A549 (cell line): ENCODE results near the gene HOXA10.

Experiments used
- CTCF ChIP-seq: fragments of >200 bp; sonication (Bioruptor Twin); formaldehyde crosslinking; IDR thresholded peaks from 3 replicates; pipeline ENCODE4 v1.5.1; 2016
- NFE2L2 ChIP-seq: fragments of 150-350 bp; conservative IDR thresholded peaks from 2 replicates; pipeline ENCODE4 v1.6.1; 2014; ENCODE audit warnings: low read length
- TP53 ChIP-seq: fragments of 250-450 bp; sonication (Bioruptor Pico); IDR thresholded peaks from 2 replicates; pipeline ENCODE4 v1.5.0; 2021; ENCODE audit warnings: mild to moderate bottlenecking, moderate library complexity

DNA sequence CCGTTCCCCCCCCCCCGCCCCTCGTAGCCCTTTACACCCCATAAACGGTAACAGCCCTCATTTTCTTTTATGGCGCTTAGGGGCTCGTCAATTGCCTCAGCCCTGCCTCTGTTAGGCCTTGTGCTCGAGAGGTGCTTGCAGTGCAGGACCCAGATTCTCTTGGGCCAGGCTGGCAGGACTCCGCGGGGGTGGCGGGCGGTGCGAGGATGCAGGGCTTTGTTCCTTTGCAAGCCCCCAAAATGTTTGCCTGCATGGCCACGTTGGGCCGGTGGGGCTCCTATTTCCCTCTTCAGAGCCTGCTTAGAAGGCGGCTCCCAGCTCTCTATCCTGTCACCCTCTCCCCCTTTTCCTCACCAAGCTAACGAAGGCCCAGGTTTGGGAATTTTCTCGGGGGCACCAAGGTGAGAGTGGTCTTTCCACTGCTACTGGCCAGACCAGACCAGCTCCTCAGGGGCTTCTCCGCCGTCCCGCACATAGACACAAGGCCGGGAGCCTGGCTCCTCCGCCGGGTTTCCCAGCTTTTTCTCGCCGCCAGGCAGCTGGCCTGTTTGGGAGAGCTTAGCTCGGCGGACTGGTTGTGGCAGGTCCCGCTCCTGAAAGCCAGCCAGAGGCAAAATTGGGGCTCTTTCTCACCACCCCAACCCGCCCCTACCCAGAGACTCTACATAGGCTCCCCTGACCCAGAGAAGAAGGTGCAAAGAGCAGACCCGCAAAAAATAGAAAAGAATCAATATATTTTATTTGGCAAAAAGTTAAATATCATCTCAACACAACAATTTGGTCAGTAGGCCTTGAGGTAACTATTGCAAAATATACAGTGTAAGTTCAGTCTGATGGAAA, 12.2 kb downstream of the HOXA10 start:
- TF ChIP-seq TP53 (CRISPR knock-in tag) (no peak), CTCF (no peak), NFE2L2 (no peak)
